PC-3 (cell line): ENCODE results near the gene SLC7A6OS. TPM values are rescaled to one million over a fixed set of nuclear protein-coding genes. Genes with fewer than 3 reads are reported as not detected.

ENCODE experiments used
- ATAC-seq: fragments of 200-7000 bp; cut with Tn5 transposase; 2 replicates; pipeline ENCODE4 v1.9.1; 2020; ENCODE audit warnings: mild to moderate bottlenecking, moderate library complexity
- BruUV-seq: library from RNA; stranded (reverse); fragments of 400-500 nt; replicated peaks from 2 replicates; lab custom pipeline; 2021; lab: Mats Ljungman, UMichigan
- CTCF ChIA-PET: fragments of 300-600 bp; sonication (Branson Sonifier 250); formaldehyde crosslinking; loops from one replicate; lab custom pipeline; 2022; ENCODE audit warnings: antibody characterized with exemption; lab: Charles Lee
- POLR2A ChIA-PET: fragments of 300-600 bp; sonication (Branson Sonifier 250); formaldehyde crosslinking; loops from one replicate; lab custom pipeline; 2022; ENCODE audit warnings: antibody characterized with exemption; ENCODE audit not compliant: unreplicated experiment; lab: Charles Lee
- DNase-seq: peaks from one replicate; pipeline ENCODE4 v3.0.0-alpha.2; 2015
- H2AFZ ChIP-seq: fragments of 300-600 bp; sonication (generic); 2 replicates; pipeline ENCODE4 v1.6.0; 2016; ENCODE audit warnings: antibody characterized with exemption, low read length
- H3F3A ChIP-seq: fragments of 300-600 bp; sonication (generic); one replicate; pipeline ENCODE4 v1.6.0; 2017; ENCODE audit warnings: antibody characterized with exemption, low read length, control low read depth, mild to moderate bottlenecking; ENCODE audit not compliant: unreplicated experiment
- H3K27ac ChIP-seq: fragments of 300-600 bp; sonication (generic); 2 replicates; pipeline ENCODE4 v1.5.1; 2016; ENCODE audit warnings: mild to moderate bottlenecking, low read length
- H3K27me3 ChIP-seq: fragments of 300-600 bp; sonication (generic); 2 replicates; pipeline ENCODE4 v1.6.1; 2016; ENCODE audit warnings: low read length, mixed read lengths
- H3K36me3 ChIP-seq: fragments of 300-600 bp; sonication (generic); 2 replicates; pipeline ENCODE4 v1.6.1; 2016; ENCODE audit warnings: low read depth, mixed run types, low read length, mixed read lengths
- H3K4me1 ChIP-seq: fragments of 300-600 bp; sonication (generic); 2 replicates; pipeline ENCODE4 v1.5.1; 2016; ENCODE audit warnings: low read length; ENCODE audit not compliant: insufficient read depth
- H3K4me2 ChIP-seq: fragments of 300-600 bp; sonication (generic); 2 replicates; pipeline ENCODE4 v1.6.0; 2016; ENCODE audit warnings: low read length
- H3K4me3 ChIP-seq: fragments of 300-600 bp; sonication (generic); 2 replicates; pipeline ENCODE4 v1.5.1; 2016; ENCODE audit warnings: mild to moderate bottlenecking, low read length, mixed read lengths
- H3K79me2 ChIP-seq: fragments of 300-600 bp; sonication (generic); 2 replicates; pipeline ENCODE4 v1.6.1; 2017; ENCODE audit warnings: low read length, mixed read lengths
- H3K9ac ChIP-seq: fragments of 300-600 bp; sonication (generic); 2 replicates; pipeline ENCODE4 v1.6.0; 2016; ENCODE audit warnings: mild to moderate bottlenecking, low read length
- H3K9me2 ChIP-seq: fragments of 300-600 bp; sonication (generic); replicated peaks from 2 replicates; pipeline ENCODE4 v1.6.1; 2016; ENCODE audit warnings: mixed run types, low read length, mixed read lengths
- H3K9me3 ChIP-seq: fragments of 300-600 bp; sonication (generic); 2 replicates; pipeline ENCODE4 v1.6.1; 2016; ENCODE audit warnings: low read length, mixed read lengths
- H4K20me1 ChIP-seq: fragments of 300-600 bp; sonication (generic); 2 replicates; pipeline ENCODE4 v1.6.1; 2016; ENCODE audit warnings: low read length, mixed read lengths
- CTCF ChIP-seq: fragments of 300-600 bp; sonication (generic); conservative IDR thresholded peaks from 2 replicates; pipeline ENCODE4 v1.5.1; 2017; ENCODE audit warnings: antibody characterized with exemption, low read depth, mild to moderate bottlenecking, low read length
- EZH2 ChIP-seq: fragments of 300-600 bp; sonication (generic); IDR thresholded peaks from one replicate; pipeline ENCODE4 v1.6.1; 2017; ENCODE audit warnings: antibody characterized with exemption, mild to moderate bottlenecking, low read length; ENCODE audit not compliant: unreplicated experiment
- EZH2phosphoT487 ChIP-seq: fragments of 300-600 bp; sonication (generic); IDR thresholded peaks from 2 replicates; pipeline ENCODE4 v1.6.1; 2018; ENCODE audit warnings: mild to moderate bottlenecking, antibody characterized with exemption, low read length, borderline replicate concordance
- intact Hi-C: fragments of 100-400 bp; cut with micrococcal nuclease; formaldehyde crosslinking; loops from 2 replicates; pipeline ENCODE4 v1.9.0; 2023
- total RNA-seq: library from RNA; depleted of rRNA; stranded (reverse); fragments of >200 nt; gene quantifications from 2 replicates; pipeline ENCODE4 v1.2.3, GENCODE V29; 2014

SLC7A6OS gene
- total RNA-seq, 1 experiment from 2014 or later = 12.6 TPM

- intact Hi-C loops = no loop called here
- H3K79me2 ChIP-seq = no peaks in the 10 kb centered on the region
- no TSS peak for BruUV-seq
Measured at GRCh38 chr16:68297908-68298307, 12.8 kb downstream of the SLC7A6OS start.

GRCh38 chr16:68296693-68297092 is 14.1 kb downstream of the SLC7A6OS start:
- intact Hi-C loops = no loop called here
- Histone ChIP-seq H3F3A (peaks cover 3% of the 10 kb centered on the region), H3K4me3 (no peak overlapping the region), H3K27me3 (no peaks in the 10 kb centered on the region), H3K9me2 (no peaks in the 10 kb centered on the region), H3K27ac (no peak overlapping the region), H3K9ac (no peak overlapping the region), H3K36me3 (peaks cover 34% of the 10 kb centered on the region; the same call in 1 of the 2 replicates), H3K4me1 (peaks cover 12% of the 10 kb centered on the region), H3K4me2 (no peak overlapping the region), H2AFZ (no peak overlapping the region), H3K9me3 (no peaks in the 10 kb centered on the region), H3K79me2 (no peaks in the 10 kb centered on the region), H4K20me1 (no peaks in the 10 kb centered on the region)
- POLR2A ChIA-PET = no interaction called here
- CTCF ChIA-PET = no interaction called here
- BruUV-seq = no TSS peak
- DNase-seq (no peak), ATAC-seq (no peak)
- TF ChIP-seq EZH2phosphoT487 (no peak), EZH2 (no peak), CTCF (no peak)

More at GRCh38 chr16:68297908-68298307, 12.8 kb downstream of the SLC7A6OS start:
- H2AFZ ChIP-seq = no peak overlapping the region
- ChIA-PET POLR2A (no interaction called here), CTCF (no interaction called here)
- DNase-seq (peak; percentile 59), ATAC-seq (peak; percentile 30; the same call in 1 of the 2 replicates)
- H3F3A ChIP-seq = peaks cover 3% of the 10 kb centered on the region
- no peaks in the 10 kb centered on the region for H3K9me3 ChIP-seq
- TF ChIP-seq EZH2phosphoT487 (no peak), EZH2 (no peak), CTCF (no peak)
- no peaks in the 10 kb centered on the region for H3K9me2 ChIP-seq
- no peak overlapping the region for H3K4me3 ChIP-seq
- H3K27ac ChIP-seq = no peak overlapping the region
- H3K36me3 ChIP-seq = peaks cover 39% of the 10 kb centered on the region
- peaks cover 12% of the 10 kb centered on the region for H3K4me1 ChIP-seq
- H4K20me1 ChIP-seq = no peaks in the 10 kb centered on the region
- H3K9ac ChIP-seq = no peak overlapping the region
- H3K4me2 ChIP-seq = no peak overlapping the region
- H3K27me3 ChIP-seq = no peaks in the 10 kb centered on the region

GRCh38 chr16:68296291-68296690 is 14.5 kb downstream of the SLC7A6OS start:
- no TSS peak for BruUV-seq
- Histone ChIP-seq H3F3A (peaks cover 3% of the 10 kb centered on the region), H3K4me1 (peaks cover 12% of the 10 kb centered on the region), H3K36me3 (peaks cover 35% of the 10 kb centered on the region; the same call in 1 of the 2 replicates), H3K27ac (no peak overlapping the region), H3K9me2 (no peaks in the 10 kb centered on the region), H2AFZ (no peak overlapping the region), H3K4me3 (no peak overlapping the region), H4K20me1 (no peaks in the 10 kb centered on the region), H3K9ac (no peak overlapping the region), H3K27me3 (no peaks in the 10 kb centered on the region), H3K4me2 (no peak overlapping the region), H3K9me3 (no peaks in the 10 kb centered on the region), H3K79me2 (no peaks in the 10 kb centered on the region)
- CTCF ChIA-PET = no interaction called here
- TF ChIP-seq EZH2phosphoT487 (no peak), EZH2 (no peak), CTCF (no peak)
- no peak for ATAC-seq
- no peak for DNase-seq
- POLR2A ChIA-PET = no interaction called here
- intact Hi-C loops = no loop called here
